ENCODE results near the gene WDR20.
"Not testable (repeated sequence)": the region's sequence is repeated elsewhere in the genome, so short reads cannot be mapped to it uniquely, and the experiment has no call there.

WDR20 gene

GRCh38 chr14:102172721-102173120 is 33.0 kb downstream of the WDR20 start:
- not testable (repeated sequence) for DNase-seq

GRCh38 chr14:102177161-102177560 is 37.5 kb downstream of the WDR20 start:
- no peak for DNase-seq

GRCh38 chr14:102178806-102179205 is 39.1 kb downstream of the WDR20 start:
- no peak for DNase-seq

- DNase-seq: no peak
Measured at GRCh38 chr14:102180248-102180998, 40.7 kb downstream of the WDR20 start.

- DNase-seq: no peak
Measured at GRCh38 chr14:102181187-102181586, 41.5 kb downstream of the WDR20 start.

- no peak for DNase-seq
Measured at GRCh38 chr14:102182190-102182589, 42.5 kb downstream of the WDR20 start.

GRCh38 chr14:102182936-102183619 is 43.4 kb downstream of the WDR20 start:
- no peak for DNase-seq

GRCh38 chr14:102183886-102184285 is 44.2 kb downstream of the WDR20 start:
- no peak for DNase-seq

- no peak for DNase-seq
Measured at GRCh38 chr14:102184316-102185035, 44.8 kb downstream of the WDR20 start.

GRCh38 chr14:102185360-102185759 is 45.7 kb downstream of the WDR20 start:
- DNase-seq: no peak

- no peak for DNase-seq
Measured at GRCh38 chr14:102187044-102187443, 47.3 kb downstream of the WDR20 start.

- no peak for DNase-seq
Measured at GRCh38 chr14:102187568-102188001, 47.9 kb downstream of the WDR20 start.

- no peak for DNase-seq
Measured at GRCh38 chr14:102188187-102188586, 48.5 kb downstream of the WDR20 start.

GRCh38 chr14:102189874-102190273 is 50.2 kb downstream of the WDR20 start:
- no peak for DNase-seq

- no peak for DNase-seq
Measured at GRCh38 chr14:102192840-102193502, 53.3 kb downstream of the WDR20 start.

- no peak for DNase-seq
Measured at GRCh38 chr14:102194856-102195255, 55.2 kb downstream of the WDR20 start.

- DNase-seq: no peak
Measured at GRCh38 chr14:102195446-102195845, 55.7 kb downstream of the WDR20 start.

- no peak for DNase-seq
Measured at GRCh38 chr14:102196039-102196901, 56.6 kb downstream of the WDR20 start.

- DNase-seq: no peak
Measured at GRCh38 chr14:102196902-102197230, 57.2 kb downstream of the WDR20 start.

- DNase-seq: no peak
Measured at GRCh38 chr14:102197317-102197853, 57.7 kb downstream of the WDR20 start.

- peak; percentile 34 for DNase-seq
Measured at GRCh38 chr14:102200690-102201352, 61.1 kb downstream of the WDR20 start.

GRCh38 chr14:102201353-102201738 is 61.6 kb downstream of the WDR20 start:
- no peak for DNase-seq

Measured in CD4-positive, alpha-beta T cell treated with Interleukin-17A for 1 hour (primary cell).